ENCODE data around the gene SDS.

The SDS gene

DNA sequence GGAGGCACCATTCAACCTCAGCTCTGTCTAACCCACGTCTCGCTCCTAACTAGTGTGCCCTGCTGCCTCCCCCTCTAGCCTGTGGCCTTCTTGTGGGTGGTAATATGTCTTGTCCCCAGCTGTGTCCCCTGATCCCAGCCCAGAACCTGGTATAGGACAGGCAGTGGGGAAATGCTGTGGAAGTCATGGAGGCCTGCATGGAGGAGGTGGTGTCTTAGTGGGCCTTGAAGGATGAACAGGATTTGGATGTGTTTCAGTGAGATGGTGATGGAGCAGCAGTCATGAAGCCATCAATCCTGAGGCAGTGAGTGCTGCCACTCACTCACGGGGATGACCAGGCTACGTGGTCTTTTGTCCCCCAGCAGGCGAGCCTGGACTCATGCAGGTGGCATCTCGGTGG is 31.9 kb downstream of the SDS start:
- no peaks in the 10 kb centered on the region for H3K27me3 ChIP-seq (ENCODE audit: insufficient read depth, low read length)
- no peak overlapping the region for H3K9ac ChIP-seq (ENCODE audit: low read length)
- H3K27ac ChIP-seq (ENCODE audit: low read depth, low read length, poor library complexity, severe bottlenecking), result no peak overlapping the region
- H4K20me1 ChIP-seq (ENCODE audit: insufficient read depth, low read length), result no peaks in the 10 kb centered on the region
- no peak overlapping the region for H2AFZ ChIP-seq (ENCODE audit: low read length)
- no peak overlapping the region for H3K4me3 ChIP-seq (ENCODE audit: low read depth, low read length, poor library complexity, severe bottlenecking)
- peaks cover 18% of the 10 kb centered on the region for H3K36me3 ChIP-seq (ENCODE audit: insufficient read depth, low read length)
- no peaks in the 10 kb centered on the region for H3K9me3 ChIP-seq (ENCODE audit: low read length)
- H3K4me2 ChIP-seq (ENCODE audit: low read length), result no peak overlapping the region
- H3F3A ChIP-seq (ENCODE audit: insufficient read depth, low read length), result no peaks in the 10 kb centered on the region
- no peaks in the 10 kb centered on the region for H3K79me2 ChIP-seq (ENCODE audit: insufficient read depth, low read length)
- TF ChIP-seq EZH2 (IDR thresholded peaks at IDR 0.05; ENCODE audit: borderline replicate concordance, low read length), result no peak
- no peak for TF ChIP-seq CTCF (IDR thresholded peaks at IDR 0.05; ENCODE audit: low read length)
- no peaks in the 10 kb centered on the region for H3K4me1 ChIP-seq (ENCODE audit: insufficient read depth, low read length, severe bottlenecking)
- H3K9me2 ChIP-seq (ENCODE audit: low read depth, low read length), result no peaks in the 10 kb centered on the region

- no peak overlapping the region for H3K4me3 ChIP-seq (ENCODE audit: low read depth, low read length, poor library complexity, severe bottlenecking)
- no peaks in the 10 kb centered on the region for H3K27me3 ChIP-seq (ENCODE audit: insufficient read depth, low read length)
- no peaks in the 10 kb centered on the region for H3K9me2 ChIP-seq (ENCODE audit: low read depth, low read length)
- peaks cover 17% of the 10 kb centered on the region for H3K36me3 ChIP-seq (ENCODE audit: insufficient read depth, low read length)
- TF ChIP-seq CTCF (IDR thresholded peaks at IDR 0.05; ENCODE audit: low read length), result no peak
- TF ChIP-seq EZH2 (IDR thresholded peaks at IDR 0.05; ENCODE audit: borderline replicate concordance, low read length), result no peak
- no peak overlapping the region for H2AFZ ChIP-seq (ENCODE audit: low read length)
- no peak overlapping the region for H3K4me2 ChIP-seq (ENCODE audit: low read length)
- H3F3A ChIP-seq (ENCODE audit: insufficient read depth, low read length), result no peaks in the 10 kb centered on the region
- no peaks in the 10 kb centered on the region for H4K20me1 ChIP-seq (ENCODE audit: insufficient read depth, low read length)
- no peaks in the 10 kb centered on the region for H3K4me1 ChIP-seq (ENCODE audit: insufficient read depth, low read length, severe bottlenecking)
- no peaks in the 10 kb centered on the region for H3K9me3 ChIP-seq (ENCODE audit: low read length)
- H3K27ac ChIP-seq (ENCODE audit: low read depth, low read length, poor library complexity, severe bottlenecking), result no peak overlapping the region
- no peaks in the 10 kb centered on the region for H3K79me2 ChIP-seq (ENCODE audit: insufficient read depth, low read length)
- H3K9ac ChIP-seq (ENCODE audit: low read length), result no peak overlapping the region
Measured at GRCh38 chr12:113370923-113371682, 32.6 kb downstream of the SDS start.

- Histone ChIP-seq H3K4me1 (ENCODE audit: insufficient read depth, low read length, severe bottlenecking) (no peaks in the 10 kb centered on the region), H3K79me2 (ENCODE audit: insufficient read depth, low read length) (no peaks in the 10 kb centered on the region), H3K27me3 (ENCODE audit: insufficient read depth, low read length) (no peaks in the 10 kb centered on the region), H4K20me1 (ENCODE audit: insufficient read depth, low read length) (no peaks in the 10 kb centered on the region), H3K4me3 (ENCODE audit: low read depth, low read length, poor library complexity, severe bottlenecking) (no peak overlapping the region), H3K36me3 (ENCODE audit: insufficient read depth, low read length) (peaks cover 7% of the 10 kb centered on the region), H3F3A (ENCODE audit: insufficient read depth, low read length) (no peaks in the 10 kb centered on the region), H3K4me2 (ENCODE audit: low read length) (no peak overlapping the region), H2AFZ (ENCODE audit: low read length) (no peak overlapping the region), H3K9me2 (ENCODE audit: low read depth, low read length) (no peaks in the 10 kb centered on the region), H3K9ac (ENCODE audit: low read length) (no peak overlapping the region), H3K27ac (ENCODE audit: low read depth, low read length, poor library complexity, severe bottlenecking) (no peak overlapping the region), H3K9me3 (ENCODE audit: low read length) (no peaks in the 10 kb centered on the region)
- TF ChIP-seq EZH2 (IDR thresholded peaks at IDR 0.05; ENCODE audit: borderline replicate concordance, low read length), result no peak
- TF ChIP-seq CTCF (IDR thresholded peaks at IDR 0.05; ENCODE audit: low read length), result no peak
Measured at GRCh38 chr12:113369391-113369985, 34.2 kb downstream of the SDS start.
